Ishikawa (cell line): ENCODE measurements around the gene WWOX.

Experiments used
- CEBPB ChIP-seq: IDR thresholded peaks from 2 replicates; pipeline ENCODE4 v1.6.1; 2012
- CREB1 ChIP-seq: IDR thresholded peaks from 2 replicates; pipeline ENCODE4 v1.6.1; 2012; ENCODE audit warnings: low read depth
- EGR1 ChIP-seq: IDR thresholded peaks from 2 replicates; pipeline ENCODE4 v1.6.1; 2012
- EP300 ChIP-seq: IDR thresholded peaks from 2 replicates; pipeline ENCODE4 v1.6.1; 2012; ENCODE audit warnings: borderline replicate concordance
- FOXM1 ChIP-seq: IDR thresholded peaks from 2 replicates; pipeline ENCODE4 v1.6.1; 2012; ENCODE audit warnings: low read depth, borderline replicate concordance
- NFIC ChIP-seq: IDR thresholded peaks from 2 replicates; pipeline ENCODE4 v1.6.1; 2012
- RAD21 ChIP-seq: IDR thresholded peaks from 2 replicates; pipeline ENCODE4 v1.6.1; 2012; ENCODE audit warnings: low read depth
- TAF1 ChIP-seq: IDR thresholded peaks from 2 replicates; pipeline ENCODE4 v1.6.1; 2012; ENCODE audit warnings: low read depth, mild to moderate bottlenecking
- TCF12 ChIP-seq: IDR thresholded peaks from 2 replicates; pipeline ENCODE4 v1.6.1; 2012; ENCODE audit warnings: low read depth
- TEAD4 ChIP-seq: IDR thresholded peaks from 2 replicates; pipeline ENCODE4 v1.6.1; 2012
- YY1 ChIP-seq: IDR thresholded peaks from 2 replicates; pipeline ENCODE4 v1.6.1; 2012; ENCODE audit warnings: low read depth
- ZBTB7A ChIP-seq: IDR thresholded peaks from 2 replicates; pipeline ENCODE4 v1.6.1; 2012; ENCODE audit warnings: low read depth
- TF ChIP-seq, protein P1 (sequence below): IDR thresholded peaks from 2 replicates; pipeline ENCODE4 v1.6.1; 2012
- TF ChIP-seq, protein P2 (sequence below): IDR thresholded peaks from 2 replicates; pipeline ENCODE4 v1.6.1; 2012
- TF ChIP-seq, protein P3 (sequence below): IDR thresholded peaks from 2 replicates; pipeline ENCODE4 v1.6.1; 2012; ENCODE audit warnings: low read depth, mild to moderate bottlenecking

The WWOX gene

DNA sequence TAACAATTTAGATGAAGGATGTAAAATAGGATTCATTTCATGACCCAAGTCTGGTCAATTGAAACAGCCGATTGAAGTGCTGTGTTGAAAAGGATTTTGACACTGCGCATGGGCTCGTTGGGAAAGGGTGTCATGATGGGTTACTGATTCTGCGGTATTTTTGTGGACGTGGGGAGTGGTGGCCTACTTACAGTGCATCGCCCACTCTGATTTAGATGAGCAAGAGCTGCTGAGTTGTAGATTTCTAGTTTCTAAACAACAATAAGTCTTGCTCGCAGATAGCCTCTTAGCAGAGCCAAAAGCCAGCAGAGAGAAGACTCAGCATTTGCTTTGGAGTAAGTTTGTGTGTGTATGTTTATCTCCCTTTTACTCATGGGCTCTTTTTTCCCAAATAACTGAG lies 770.0 kb downstream of the WWOX start:
- TF ChIP-seq CEBPB (no peak), NFIC (no peak), TCF12 (no peak), TEAD4 (no peak), ZBTB7A (no peak), RAD21 (no peak), FOXM1 (no peak), YY1 (no peak)
- TF ChIP-seq, protein P1, sequence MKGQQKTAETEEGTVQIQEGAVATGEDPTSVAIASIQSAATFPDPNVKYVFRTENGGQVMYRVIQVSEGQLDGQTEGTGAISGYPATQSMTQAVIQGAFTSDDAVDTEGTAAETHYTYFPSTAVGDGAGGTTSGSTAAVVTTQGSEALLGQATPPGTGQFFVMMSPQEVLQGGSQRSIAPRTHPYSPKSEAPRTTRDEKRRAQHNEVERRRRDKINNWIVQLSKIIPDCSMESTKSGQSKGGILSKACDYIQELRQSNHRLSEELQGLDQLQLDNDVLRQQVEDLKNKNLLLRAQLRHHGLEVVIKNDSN: no peak

DNA sequence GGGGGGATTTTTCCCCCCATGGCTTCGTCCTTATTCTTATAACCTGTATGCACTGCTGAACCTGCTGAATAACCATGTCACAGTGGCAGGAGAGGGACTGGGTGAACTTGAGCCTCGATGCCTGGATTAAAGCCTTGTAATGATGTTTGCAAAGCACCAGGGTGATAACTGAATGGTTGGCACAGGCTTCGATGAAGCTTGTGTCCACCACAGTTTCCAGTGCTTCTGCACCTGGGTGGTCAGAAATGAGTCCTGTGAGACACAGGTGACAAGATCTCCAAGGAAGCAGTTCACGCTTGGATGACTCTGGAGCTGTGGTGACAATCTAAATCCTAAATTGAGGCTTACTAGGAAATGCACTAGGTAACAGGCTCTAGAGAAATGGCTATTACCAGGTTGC lies 771.8 kb downstream of the WWOX start:
- TF ChIP-seq EGR1 (no peak), CREB1 (no peak), NFIC (no peak), TCF12 (no peak), RAD21 (no peak), ZBTB7A (no peak), CEBPB (no peak), TAF1 (no peak), YY1 (no peak), EP300 (no peak), FOXM1 (no peak), TEAD4 (no peak)
- TF ChIP-seq, protein P2, sequence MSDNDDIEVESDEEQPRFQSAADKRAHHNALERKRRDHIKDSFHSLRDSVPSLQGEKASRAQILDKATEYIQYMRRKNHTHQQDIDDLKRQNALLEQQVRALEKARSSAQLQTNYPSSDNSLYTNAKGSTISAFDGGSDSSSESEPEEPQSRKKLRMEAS: no peak
- TF ChIP-seq, protein P3, sequence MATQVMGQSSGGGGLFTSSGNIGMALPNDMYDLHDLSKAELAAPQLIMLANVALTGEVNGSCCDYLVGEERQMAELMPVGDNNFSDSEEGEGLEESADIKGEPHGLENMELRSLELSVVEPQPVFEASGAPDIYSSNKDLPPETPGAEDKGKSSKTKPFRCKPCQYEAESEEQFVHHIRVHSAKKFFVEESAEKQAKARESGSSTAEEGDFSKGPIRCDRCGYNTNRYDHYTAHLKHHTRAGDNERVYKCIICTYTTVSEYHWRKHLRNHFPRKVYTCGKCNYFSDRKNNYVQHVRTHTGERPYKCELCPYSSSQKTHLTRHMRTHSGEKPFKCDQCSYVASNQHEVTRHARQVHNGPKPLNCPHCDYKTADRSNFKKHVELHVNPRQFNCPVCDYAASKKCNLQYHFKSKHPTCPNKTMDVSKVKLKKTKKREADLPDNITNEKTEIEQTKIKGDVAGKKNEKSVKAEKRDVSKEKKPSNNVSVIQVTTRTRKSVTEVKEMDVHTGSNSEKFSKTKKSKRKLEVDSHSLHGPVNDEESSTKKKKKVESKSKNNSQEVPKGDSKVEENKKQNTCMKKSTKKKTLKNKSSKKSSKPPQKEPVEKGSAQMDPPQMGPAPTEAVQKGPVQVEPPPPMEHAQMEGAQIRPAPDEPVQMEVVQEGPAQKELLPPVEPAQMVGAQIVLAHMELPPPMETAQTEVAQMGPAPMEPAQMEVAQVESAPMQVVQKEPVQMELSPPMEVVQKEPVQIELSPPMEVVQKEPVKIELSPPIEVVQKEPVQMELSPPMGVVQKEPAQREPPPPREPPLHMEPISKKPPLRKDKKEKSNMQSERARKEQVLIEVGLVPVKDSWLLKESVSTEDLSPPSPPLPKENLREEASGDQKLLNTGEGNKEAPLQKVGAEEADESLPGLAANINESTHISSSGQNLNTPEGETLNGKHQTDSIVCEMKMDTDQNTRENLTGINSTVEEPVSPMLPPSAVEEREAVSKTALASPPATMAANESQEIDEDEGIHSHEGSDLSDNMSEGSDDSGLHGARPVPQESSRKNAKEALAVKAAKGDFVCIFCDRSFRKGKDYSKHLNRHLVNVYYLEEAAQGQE: no peak
- TF ChIP-seq, protein P1: no peak

DNA sequence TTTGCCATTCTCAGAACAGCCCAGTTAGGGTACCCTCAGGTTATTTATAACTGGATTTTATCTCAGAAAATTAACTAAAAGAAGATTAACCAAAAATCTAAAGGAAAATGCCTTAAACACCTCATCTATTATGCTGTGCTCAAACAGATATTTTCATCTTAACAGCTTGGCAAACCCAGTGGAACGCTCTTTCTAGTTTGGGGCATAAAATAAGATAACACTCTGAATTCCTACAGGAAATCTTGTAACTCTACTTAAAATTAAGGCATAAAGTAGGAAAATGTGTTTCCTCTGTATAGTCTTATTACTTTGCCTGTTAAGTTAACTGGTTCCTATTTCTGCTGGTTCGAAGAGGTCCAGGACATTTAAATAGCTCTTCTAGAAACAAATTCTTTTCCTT lies 777.2 kb downstream of the WWOX start:
- TF ChIP-seq CREB1 (no peak), TCF12 (no peak), CEBPB (no peak), TEAD4 (no peak), YY1 (no peak), EGR1 (no peak), ZBTB7A (no peak), EP300 (no peak), NFIC (no peak), FOXM1 (no peak), TAF1 (no peak), RAD21 (no peak)
- TF ChIP-seq, protein P3: no peak
- TF ChIP-seq, protein P1: no peak
- TF ChIP-seq, protein P2: no peak

DNA sequence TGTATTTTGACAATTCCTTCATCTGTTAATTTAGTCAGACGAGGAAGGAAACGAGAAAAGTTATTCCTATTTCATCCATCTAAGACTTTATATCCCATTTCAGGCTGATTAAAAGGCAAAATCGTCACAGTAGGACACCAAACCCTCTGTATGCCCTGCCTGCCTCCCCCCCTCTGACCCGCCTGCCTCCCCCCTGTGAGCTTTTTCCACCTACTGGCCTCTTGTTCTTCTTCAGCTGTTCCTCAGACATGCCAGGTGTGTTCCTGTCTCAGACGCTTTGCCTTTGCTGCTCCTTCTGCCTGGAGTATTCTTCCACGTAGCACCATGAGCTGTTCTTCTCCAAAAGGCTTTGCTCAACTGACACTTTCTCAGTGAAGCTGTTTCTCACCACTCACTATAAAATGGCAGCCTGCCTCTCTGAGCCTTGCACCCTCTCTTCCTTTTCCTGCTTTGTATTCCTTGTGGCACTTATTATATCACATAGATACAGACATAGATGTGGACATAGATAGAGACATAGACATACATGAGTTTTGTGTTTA lies 777.7 kb downstream of the WWOX start:
- TF ChIP-seq RAD21 (no peak), CREB1 (no peak), YY1 (no peak), TEAD4 (no peak), TCF12 (no peak), EP300 (no peak), EGR1 (no peak), TAF1 (no peak), CEBPB (no peak), NFIC (no peak), ZBTB7A (no peak), FOXM1 (no peak)
- TF ChIP-seq, protein P1: no peak
- TF ChIP-seq, protein P3: no peak
- TF ChIP-seq, protein P2: no peak
